ENCODE measurements around the gene ADAT3. TPM values are rescaled to one million over a fixed set of nuclear protein-coding genes. Genes with fewer than 3 reads are reported as not detected.

ADAT3 gene
- total and polyA plus RNA-seq, 2 donors (not counting 1 experiment from before 2014, with no cell fraction given) = 5.3 to 13.4 TPM

- no peak overlapping the region for H3K9ac ChIP-seq (ENCODE audit: low read length)
- no peaks in the 10 kb centered on the region for H3K27me3 ChIP-seq (replicated peaks in 1 of 4; ENCODE audit: control extremely low read depth in 1 of 4, control insufficient read depth in 3 of 4, insufficient read depth in 4 of 4, low read length in 3 of 4)
- no peak for TF ChIP-seq EZH2 (IDR thresholded peaks at IDR 0.05; ENCODE audit: borderline replicate concordance, insufficient read depth, low read depth, low read length, poor library complexity, severe bottlenecking)
- TF ChIP-seq, protein P1, sequence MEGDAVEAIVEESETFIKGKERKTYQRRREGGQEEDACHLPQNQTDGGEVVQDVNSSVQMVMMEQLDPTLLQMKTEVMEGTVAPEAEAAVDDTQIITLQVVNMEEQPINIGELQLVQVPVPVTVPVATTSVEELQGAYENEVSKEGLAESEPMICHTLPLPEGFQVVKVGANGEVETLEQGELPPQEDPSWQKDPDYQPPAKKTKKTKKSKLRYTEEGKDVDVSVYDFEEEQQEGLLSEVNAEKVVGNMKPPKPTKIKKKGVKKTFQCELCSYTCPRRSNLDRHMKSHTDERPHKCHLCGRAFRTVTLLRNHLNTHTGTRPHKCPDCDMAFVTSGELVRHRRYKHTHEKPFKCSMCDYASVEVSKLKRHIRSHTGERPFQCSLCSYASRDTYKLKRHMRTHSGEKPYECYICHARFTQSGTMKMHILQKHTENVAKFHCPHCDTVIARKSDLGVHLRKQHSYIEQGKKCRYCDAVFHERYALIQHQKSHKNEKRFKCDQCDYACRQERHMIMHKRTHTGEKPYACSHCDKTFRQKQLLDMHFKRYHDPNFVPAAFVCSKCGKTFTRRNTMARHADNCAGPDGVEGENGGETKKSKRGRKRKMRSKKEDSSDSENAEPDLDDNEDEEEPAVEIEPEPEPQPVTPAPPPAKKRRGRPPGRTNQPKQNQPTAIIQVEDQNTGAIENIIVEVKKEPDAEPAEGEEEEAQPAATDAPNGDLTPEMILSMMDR (IDR thresholded peaks at IDR 0.05) = no peak
- no peak overlapping the region for H3K4me3 ChIP-seq (ENCODE audit: control extremely low read depth in 1 of 5, extremely low read depth in 1 of 5, insufficient read depth in 1 of 5, low read depth in 2 of 5, low read length in 4 of 5)
- peaks cover 15% of the 10 kb centered on the region for H3K79me2 ChIP-seq (ENCODE audit: control insufficient read depth, insufficient read depth, low read length)
- ChIA-PET CTCF (interaction anchor here (1.5 kb wide), 1 partner anchor 28 kb away, joined by 8 read pairs; no protein-coding TSS in a partner anchor), POLR2A (interaction anchor here (0.6 to 1.2 kb wide), 4 partner anchors 117 to 1136 kb away, joined by 3 to 5 read pairs (median 4); no protein-coding TSS in a partner anchor)
- Mint-ChIP-seq H3K9me3 (ENCODE audit: insufficient read depth) (no peaks in the 10 kb centered on the region), H3K27ac (no peak overlapping the region), H3K4me3 (no peak overlapping the region), H3K27me3 (no peaks in the 10 kb centered on the region), H3K4me1 (peaks cover 44% of the 10 kb centered on the region)
- H3K4me1 ChIP-seq (ENCODE audit: control insufficient read depth in 2 of 2, insufficient read depth in 2 of 2, low read length in 2 of 2) = peaks cover 40 to 56% of the 10 kb centered on the region in 2 donors
- no peak for ATAC-seq (ENCODE audit: low read depth)
- H3K27ac ChIP-seq (ENCODE audit: low read length in 2 of 2) = no peak overlapping the region
- WGBS (ENCODE audit: insufficient coverage) = 97% methylated on average over 13 of the region's 16 CpGs
- intact Hi-C loops (cut with micrococcal nuclease) = loop anchor here (10.0 kb wide), 1 partner anchor 193 kb away; the partner anchor contains the start of genes IZUMO4 and MOB3A
- no peak overlapping the region for H3K4me2 ChIP-seq (replicated peaks; ENCODE audit: low read depth, low read length, poor library complexity, severe bottlenecking)
- H4K20me1 ChIP-seq (ENCODE audit: control insufficient read depth, insufficient read depth, low read length, poor library complexity, severe bottlenecking) = peaks cover 14% of the 10 kb centered on the region
- no peak overlapping the region for H2AFZ ChIP-seq (ENCODE audit: insufficient read depth, low read depth, low read length, poor library complexity, severe bottlenecking)
- no peaks in the 10 kb centered on the region for H3K36me3 ChIP-seq (replicated peaks in 1 of 2; ENCODE audit: control extremely low read depth in 1 of 2, control insufficient read depth in 1 of 2, extremely low read depth in 1 of 2, insufficient read depth in 2 of 2, low read length in 1 of 2)
- H3K9me3 ChIP-seq (ENCODE audit: control extremely low read depth in 1 of 3, control insufficient read depth in 2 of 3, insufficient read depth in 1 of 3, low read length in 2 of 3) = peaks cover 0 to 2% (median 0%) of the 10 kb centered on the region in 3 donors
- no peak for DNase-seq
Measured at GRCh38 chr19:1901940-1902404, 3.2 kb upstream of the ADAT3 start.

- Histone ChIP-seq H3K4me1 (ENCODE audit: control insufficient read depth in 2 of 2, insufficient read depth in 2 of 2, low read length in 2 of 2) (peaks cover 35 to 55% of the 10 kb centered on the region in 2 donors), H4K20me1 (ENCODE audit: control insufficient read depth, insufficient read depth, low read length, poor library complexity, severe bottlenecking) (peaks cover 21% of the 10 kb centered on the region), H3K79me2 (ENCODE audit: control insufficient read depth, insufficient read depth, low read length) (peaks cover 24% of the 10 kb centered on the region), H3K4me2 (replicated peaks; ENCODE audit: low read depth, low read length, poor library complexity, severe bottlenecking) (peak overlapping the region; percentile 88), H3K27me3 (replicated peaks in 1 of 4; ENCODE audit: control extremely low read depth in 1 of 4, control insufficient read depth in 3 of 4, insufficient read depth in 4 of 4, low read length in 3 of 4) (no peaks in the 10 kb centered on the region), H3K36me3 (replicated peaks in 1 of 2; ENCODE audit: control extremely low read depth in 1 of 2, control insufficient read depth in 1 of 2, extremely low read depth in 1 of 2, insufficient read depth in 2 of 2, low read length in 1 of 2) (no peaks in the 10 kb centered on the region), H3K9me3 (ENCODE audit: control extremely low read depth in 1 of 3, control insufficient read depth in 2 of 3, insufficient read depth in 1 of 3, low read length in 2 of 3) (peaks cover 0 to 2% (median 0%) of the 10 kb centered on the region in 3 donors), H3K4me3 (ENCODE audit: control extremely low read depth in 1 of 5, extremely low read depth in 1 of 5, insufficient read depth in 1 of 5, low read depth in 2 of 5, low read length in 4 of 5) (peak overlapping the region in 3 of 5 experiments; percentile 5 to 44 (median 17)), H3K9ac (ENCODE audit: low read length) (no peak overlapping the region), H3K27ac (ENCODE audit: low read length in 2 of 2) (peak overlapping the region; percentile 11 to 78), H2AFZ (ENCODE audit: insufficient read depth, low read depth, low read length, poor library complexity, severe bottlenecking) (no peak overlapping the region)
- no peak for ATAC-seq (ENCODE audit: low read depth)
- no peaks in the 10 kb centered on the region for H3K9me3 Mint-ChIP-seq (ENCODE audit: insufficient read depth)
- H3K4me1 Mint-ChIP-seq = peaks cover 38% of the 10 kb centered on the region
- no peaks in the 10 kb centered on the region for H3K27me3 Mint-ChIP-seq
- peak overlapping the region; percentile 75 for H3K4me3 Mint-ChIP-seq
- H3K27ac Mint-ChIP-seq = peak overlapping the region; percentile 89
- no peak for DNase-seq
- ChIA-PET POLR2A (interaction anchor here (0.6 to 1.7 kb wide), 10 partner anchors 17 to 998 kb away, joined by 3 to 12 read pairs (median 4); partner anchors contain the start of gene ZNF57), CTCF (interaction anchor here (0.7 to 1.6 kb wide), 5 partner anchors 13 to 1585 kb away, joined by 4 to 8 read pairs (median 4); no protein-coding TSS in a partner anchor)
- TF ChIP-seq, protein P1 (IDR thresholded peaks at IDR 0.05) = no peak
- TF ChIP-seq EZH2 (IDR thresholded peaks at IDR 0.05; ENCODE audit: borderline replicate concordance, insufficient read depth, low read depth, low read length, poor library complexity, severe bottlenecking) = no peak
- intact Hi-C loops (cut with micrococcal nuclease) = loop anchor here (10.0 kb wide), 1 partner anchor 192 kb away; the partner anchor contains the start of genes IZUMO4 and MOB3A
- 89% methylated on average over 5 of the region's 6 CpGs for WGBS (ENCODE audit: insufficient coverage)
Measured at GRCh38 chr19:1902923-1903322, 2.3 kb upstream of the ADAT3 start.
